Measurements from ENCODE around the gene RPL22. TPM values are rescaled to one million over a fixed set of nuclear protein-coding genes. Genes with fewer than 3 reads are reported as not detected.

The RPL22 gene
- total and polyA plus RNA-seq, 2 of the 8 experiments (the other 6 are each of a cell fraction or from before 2014, with no cell fraction given), result 133 to 521 TPM

GRCh38 chr1:6166221-6166620 is 33.2 kb downstream of the RPL22 start:
- Histone ChIP-seq H2BK15ac (ENCODE audit: low read length) (no peak overlapping the region), H3K23me2 (ENCODE audit: low read depth, low read length) (no peaks in the 10 kb centered on the region), H3K9ac (replicated peaks in 1 of 4; ENCODE audit: extremely low read depth in 1 of 4, low read depth in 3 of 4, low read length in 3 of 4) (no peak overlapping the region), H4K20me1 (replicated peaks in 1 of 2; ENCODE audit: control insufficient read depth in 1 of 2, insufficient read depth in 2 of 2, low read length in 2 of 2) (peaks cover 3 to 7% of the 10 kb centered on the region in 2 experiments), H3K18ac (ENCODE audit: extremely low read depth, low read length) (no peak overlapping the region), H3K27me3 (replicated peaks in 1 of 4; ENCODE audit: control insufficient read depth in 3 of 4, extremely low read depth in 1 of 4, insufficient read depth in 3 of 4, low read length in 3 of 4) (no peaks in the 10 kb centered on the region; a peak in 1 of 7 replicates), H3K4me3 (ENCODE audit: extremely low read depth in 1 of 4, insufficient read depth in 2 of 4, low read depth in 3 of 4, low read length in 4 of 4) (no peak overlapping the region), H3K79me2 (ENCODE audit: control insufficient read depth in 1 of 2, insufficient read depth in 2 of 2, low read length in 2 of 2) (no peaks in the 10 kb centered on the region), H4K91ac (replicated peaks; ENCODE audit: insufficient read length, low read length) (no peak overlapping the region), H3K56ac (replicated peaks; ENCODE audit: insufficient read length, low read depth, low read length) (no peak overlapping the region), H2AFZ (ENCODE audit: low read length) (no peak overlapping the region), H3K27ac (ENCODE audit: low read depth, low read length) (no peak overlapping the region), H3K9me3 (ENCODE audit: insufficient read depth in 2 of 2, low read depth in 1 of 2, low read length in 1 of 2) (no peaks in the 10 kb centered on the region), H3K36me3 (ENCODE audit: control insufficient read depth in 2 of 4, insufficient read depth in 4 of 4, low read length in 3 of 4) (no peaks in the 10 kb centered on the region), H3K4me1 (replicated peaks in 1 of 4; ENCODE audit: control insufficient read depth in 3 of 4, insufficient read depth in 4 of 4, low read length in 3 of 4) (peaks cover 0 to 3% (median 0%) of the 10 kb centered on the region in 4 experiments; a peak in 2 of 7 replicates), H4K8ac (ENCODE audit: extremely low read depth, insufficient read depth, low read length) (no peak overlapping the region), H3K4me2 (ENCODE audit: insufficient read depth in 1 of 2, low read depth in 2 of 2, low read length in 2 of 2) (no peak overlapping the region), H3K4ac (replicated peaks; ENCODE audit: insufficient read length, low read depth, low read length) (no peak overlapping the region), H2BK120ac (replicated peaks; ENCODE audit: low read depth, low read length) (no peak overlapping the region), H2BK20ac (ENCODE audit: low read length) (no peak overlapping the region), H2BK5ac (ENCODE audit: low read depth, low read length) (no peak overlapping the region), H2BK12ac (ENCODE audit: low read depth, low read length) (no peak overlapping the region), H3K14ac (ENCODE audit: insufficient read length) (no peak overlapping the region), H2AK5ac (ENCODE audit: low read depth, low read length) (no peak overlapping the region), H3K23ac (ENCODE audit: insufficient read length) (no peak overlapping the region), H4K5ac (ENCODE audit: insufficient read length, low read depth, low read length) (no peak overlapping the region), H3K79me1 (ENCODE audit: low read depth, low read length) (no peaks in the 10 kb centered on the region)
- ChIA-PET CTCF (ENCODE audit: partially characterized antibody) (interaction anchor here (1.0 to 1.5 kb wide), 4 partner anchors 11 to 127 kb away, joined by 3 to 8 read pairs (median 4); no protein-coding TSS in a partner anchor), POLR2A (ENCODE audit: partially characterized antibody) (interaction anchor here (2.3 kb wide), 1 partner anchor 18 kb away, joined by 9 read pairs; no protein-coding TSS in a partner anchor)
- no peak for TF ChIP-seq CTCF (IDR thresholded peaks at IDR 0.05; ENCODE audit: control extremely low read depth in 1 of 3, insufficient read depth in 1 of 3, low read depth in 1 of 3, low read length in 3 of 3)
- TF ChIP-seq SUZ12 (IDR thresholded peaks at IDR 0.05; ENCODE audit: low read length), result no peak
- no peak for TF ChIP-seq SAP30 (IDR thresholded peaks at IDR 0.05; ENCODE audit: insufficient read depth, insufficient replicate concordance, low read length)
- no peak for TF ChIP-seq CHD2 (IDR thresholded peaks at IDR 0.05; ENCODE audit: low read length)
- TF ChIP-seq SIX5 (IDR thresholded peaks at IDR 0.05; ENCODE audit: low read depth, low read length), result no peak
- TF ChIP-seq TEAD4 (IDR thresholded peaks at IDR 0.05; ENCODE audit: low read depth, low read length), result no peak
- TF ChIP-seq RBBP5 (IDR thresholded peaks at IDR 0.05; ENCODE audit: borderline replicate concordance, low read depth, low read length), result no peak
- TF ChIP-seq JUN (IDR thresholded peaks at IDR 0.05; ENCODE audit: low read depth, low read length), result no peak
- no peak for TF ChIP-seq TAF1 (IDR thresholded peaks at IDR 0.05; ENCODE audit: low read depth, low read length)
- no peak for DNase-seq (ENCODE audit: low read depth in 1 of 2, low spot score in 2 of 2)
- FAIRE-seq, result no peak
- 90% methylated on average over 10 of the region's 10 CpGs; no CpG with 5 or more reads in 1 of the 2 experiments for WGBS, 2 experiments (ENCODE audit: extremely low coverage in 1 of 2, insufficient coverage in 1 of 2, insufficient read length in 1 of 2, insufficient replicate concordance in 2 of 2, low coverage in 1 of 2, low lambda C conversion rate in 2 of 2, missing lambda C conversion rate in 1 of 2)
